ENCODE data around the gene NELL2. TPM values are rescaled to one million over a fixed set of nuclear protein-coding genes. Genes with fewer than 3 reads are reported as not detected.

NELL2 gene
- polyA plus RNA-seq, 3 donors = 0.09 to 0.98 (median 0.39) TPM

- Mint-ChIP-seq H3K36me3 (no peaks in the 10 kb centered on the region), H3K9me3 (peaks cover 2 to 10% (median 4%) of the 10 kb centered on the region in 7 donors), H3K4me3 (no peak overlapping the region), H3K27ac (no peak overlapping the region), H3K4me1 (no peaks in the 10 kb centered on the region), H3K27me3 (ENCODE audit: low read depth in 3 of 3) (peaks cover 0 to 2% (median 0%) of the 10 kb centered on the region in 3 donors)
- Histone ChIP-seq H2AFZ (ENCODE audit: insufficient read depth, low read depth, low read length, poor library complexity, severe bottlenecking) (no peak overlapping the region), H3K9me3 (replicated peaks in 1 of 2; ENCODE audit: control insufficient read depth in 1 of 2, insufficient read depth in 1 of 2, low read length in 2 of 2) (peaks cover 8 to 9% of the 10 kb centered on the region in 2 donors), H3K36me3 (replicated peaks in 1 of 2; ENCODE audit: control insufficient read depth in 1 of 2, insufficient read depth in 2 of 2, low read length in 2 of 2) (no peaks in the 10 kb centered on the region), H3K79me2 (ENCODE audit: insufficient read depth, low read length) (no peaks in the 10 kb centered on the region), H3K4me3 (replicated peaks in 1 of 3; ENCODE audit: low read depth in 2 of 3, low read length in 3 of 3) (no peak overlapping the region), H3K27me3 (ENCODE audit: control insufficient read depth in 2 of 2, insufficient read depth in 2 of 2, low read length in 2 of 2) (no peaks in the 10 kb centered on the region), H3K27ac (ENCODE audit: low read depth in 1 of 2, low read length in 2 of 2) (no peak overlapping the region), H3K9ac (ENCODE audit: insufficient read depth, low read length, poor library complexity, severe bottlenecking) (no peak overlapping the region), H4K20me1 (ENCODE audit: insufficient read depth, low read length) (no peaks in the 10 kb centered on the region), H3K4me2 (replicated peaks; ENCODE audit: extremely low read depth, low read length, poor library complexity, severe bottlenecking) (no peak overlapping the region), H3K4me1 (ENCODE audit: control insufficient read depth in 1 of 2, insufficient read depth in 2 of 2, low read length in 2 of 2) (no peaks in the 10 kb centered on the region)
- no peak for DNase-seq
- intact Hi-C loops (cut with micrococcal nuclease) = no loop called here
- no CpG with 5 or more reads among the region's 2 CpGs for WGBS (ENCODE audit: insufficient coverage)
- TF ChIP-seq CTCF (IDR thresholded peaks at IDR 0.05) = no peak
Observed at GRCh38 chr12:44663291-44663690, 212.8 kb downstream of the NELL2 start.

- H3K27me3 ChIP-seq (ENCODE audit: control insufficient read depth in 2 of 2, insufficient read depth in 2 of 2, low read length in 2 of 2) = no peaks in the 10 kb centered on the region
- no peaks in the 10 kb centered on the region for H3K9me3 ChIP-seq (replicated peaks in 1 of 2; ENCODE audit: control insufficient read depth in 1 of 2, insufficient read depth in 1 of 2, low read length in 2 of 2)
- H3K4me3 ChIP-seq (replicated peaks in 1 of 3; ENCODE audit: low read depth in 2 of 3, low read length in 3 of 3) = no peak overlapping the region
- H3K27ac ChIP-seq (ENCODE audit: low read depth in 1 of 2, low read length in 2 of 2) = no peak overlapping the region
- Mint-ChIP-seq H3K4me1 (no peaks in the 10 kb centered on the region), H3K9me3 (peaks cover 0 to 5% (median 3%) of the 10 kb centered on the region in 7 donors), H3K27ac (no peak overlapping the region), H3K27me3 (ENCODE audit: low read depth in 3 of 3) (no peaks in the 10 kb centered on the region), H3K4me3 (no peak overlapping the region), H3K36me3 (no peaks in the 10 kb centered on the region)
- no peak overlapping the region for H3K4me2 ChIP-seq (replicated peaks; ENCODE audit: extremely low read depth, low read length, poor library complexity, severe bottlenecking)
- H3K4me1 ChIP-seq (ENCODE audit: control insufficient read depth in 1 of 2, insufficient read depth in 2 of 2, low read length in 2 of 2) = no peaks in the 10 kb centered on the region
- H4K20me1 ChIP-seq (ENCODE audit: insufficient read depth, low read length) = no peaks in the 10 kb centered on the region
- no peaks in the 10 kb centered on the region for H3K36me3 ChIP-seq (replicated peaks in 1 of 2; ENCODE audit: control insufficient read depth in 1 of 2, insufficient read depth in 2 of 2, low read length in 2 of 2)
- no peak for TF ChIP-seq CTCF (IDR thresholded peaks at IDR 0.05)
- H3K9ac ChIP-seq (ENCODE audit: insufficient read depth, low read length, poor library complexity, severe bottlenecking) = no peak overlapping the region
- H3K79me2 ChIP-seq (ENCODE audit: insufficient read depth, low read length) = no peaks in the 10 kb centered on the region
- H2AFZ ChIP-seq (ENCODE audit: insufficient read depth, low read depth, low read length, poor library complexity, severe bottlenecking) = no peak overlapping the region
- intact Hi-C loops (cut with micrococcal nuclease) = no loop called here
- no peak for DNase-seq
Observed at GRCh38 chr12:44655846-44656245, 220.3 kb downstream of the NELL2 start.

Measured in CD14-positive monocyte (primary cell).